HEK293 (cell line): ENCODE measurements around the gene SUPT3H.

ENCODE experiments used
- CTCF ChIA-PET: fragments of 350-600 bp; formaldehyde crosslinking; extraction: SDS; loops from one replicate; lab custom pipeline; 2021; ENCODE audit warnings: antibody characterized with exemption; lab: Yijun Ruan, JAX
- POLR2A ChIA-PET: fragments of 300-600 bp; formaldehyde crosslinking; extraction: SDS; loops from one replicate; lab custom pipeline; 2020; ENCODE audit warnings: antibody characterized with exemption, inconsistent platforms; lab: Yijun Ruan, JAX
- H3K27ac ChIP-seq: fragments of 200-500 bp; sonication (Bioruptor generic); 2 replicates; pipeline ENCODE4 v1.5.1; 2014; ENCODE audit warnings: low read depth, low read length, control low read depth, inconsistent platforms; ENCODE audit errors: extremely low read depth
- H3K36me3 ChIP-seq, 2 experiments: fragments of 200-500 bp in 1 of 2; sonication (Bioruptor generic) in 1 of 2; 1 replicate in 1 of 2; 2 replicates in 1 of 2; pipeline ENCODE4 v1.5.1; 2014 to 2017; ENCODE audit warnings: inconsistent platforms in 2 of 2, low read length in 2 of 2; ENCODE audit not compliant: control insufficient read depth in 2 of 2, insufficient read depth in 1 of 2
- H3K4me1 ChIP-seq: fragments of 200-500 bp; sonication (Bioruptor generic); 2 replicates; pipeline ENCODE4 v1.5.1; 2014; ENCODE audit warnings: mild to moderate bottlenecking, low read length, inconsistent platforms; ENCODE audit not compliant: control insufficient read depth, insufficient read depth
- H3K4me3 ChIP-seq: 2 replicates; pipeline ENCODE4 v1.5.1; 2011; ENCODE audit warnings: low read depth, mild to moderate bottlenecking, control low read depth, low read length, moderate library complexity
- H3K9me3 ChIP-seq: fragments of 200-500 bp; sonication (Bioruptor generic); 2 replicates; pipeline ENCODE4 v1.5.1; 2014; ENCODE audit warnings: low read depth, low read length, inconsistent platforms; ENCODE audit not compliant: control insufficient read depth, insufficient read depth
- GLI2 ChIP-seq: fragments of 450-650 bp; formaldehyde crosslinking; IDR thresholded peaks from 2 replicates; pipeline ENCODE4; 2017; ENCODE audit warnings: missing biosample characterization, missing genetic modification characterization, low read depth, borderline replicate concordance
- HOXA7 ChIP-seq: sonication (generic); formaldehyde crosslinking; IDR thresholded peaks from 2 replicates; pipeline ENCODE4 v1.8.1; 2022; ENCODE audit warnings: missing genetic modification reagents, borderline replicate concordance
- KLF8 ChIP-seq: fragments of 450-650 bp; formaldehyde crosslinking; IDR thresholded peaks from 2 replicates; pipeline ENCODE4 v1.5.1; 2016; ENCODE audit warnings: missing biosample characterization, missing genetic modification characterization
- MEIS1 ChIP-seq: sonication (generic); formaldehyde crosslinking; IDR thresholded peaks from 2 replicates; pipeline ENCODE4 v1.8.1; 2022; ENCODE audit warnings: missing genetic modification reagents, mild to moderate bottlenecking, borderline replicate concordance
- MZF1 ChIP-seq: fragments of 450-650 bp; formaldehyde crosslinking; IDR thresholded peaks from 2 replicates; pipeline ENCODE4 v1.5.1; 2017; ENCODE audit warnings: missing biosample characterization, missing genetic modification characterization, borderline replicate concordance
- SCRT1 ChIP-seq: fragments of 450-650 bp; formaldehyde crosslinking; IDR thresholded peaks from 2 replicates; pipeline ENCODE4 v1.5.1; 2016; ENCODE audit warnings: missing biosample characterization, missing genetic modification characterization, borderline replicate concordance
- SETDB1 ChIP-seq: IDR thresholded peaks from one replicate; pipeline ENCODE4 v1.6.1; 2017; ENCODE audit warnings: mild to moderate bottlenecking, low read length, moderate library complexity, mixed read lengths; ENCODE audit not compliant: insufficient read length
- SP2 ChIP-seq: fragments of 450-650 bp; formaldehyde crosslinking; IDR thresholded peaks from 2 replicates; pipeline ENCODE4 v1.5.1; 2016; ENCODE audit warnings: missing biosample characterization, missing genetic modification characterization
- TSHZ1 ChIP-seq: fragments of 450-650 bp; formaldehyde crosslinking; IDR thresholded peaks from 2 replicates; pipeline ENCODE4 v1.5.1; 2016; ENCODE audit warnings: missing biosample characterization, missing genetic modification characterization, borderline replicate concordance
- YY2 ChIP-seq: fragments of 450-650 bp; formaldehyde crosslinking; IDR thresholded peaks from 2 replicates; pipeline ENCODE4 v1.5.1; 2016; ENCODE audit warnings: missing biosample characterization, missing genetic modification characterization
- ZBTB20 ChIP-seq: fragments of 450-650 bp; formaldehyde crosslinking; IDR thresholded peaks from 2 replicates; pipeline ENCODE4 v1.5.1; 2016; ENCODE audit warnings: missing biosample characterization, missing genetic modification characterization
- ZFP69B ChIP-seq: fragments of 450-650 bp; formaldehyde crosslinking; IDR thresholded peaks from 2 replicates; pipeline ENCODE4 v1.5.1; 2016; ENCODE audit warnings: missing biosample characterization, missing genetic modification characterization
- ZIC2 ChIP-seq: fragments of 450-650 bp; formaldehyde crosslinking; IDR thresholded peaks from 2 replicates; pipeline ENCODE4 v1.5.1; 2016; ENCODE audit warnings: missing biosample characterization, missing genetic modification characterization
- ZNF10 ChIP-seq: fragments of 450-650 bp; formaldehyde crosslinking; IDR thresholded peaks from 2 replicates; pipeline ENCODE4 v1.5.1; 2017; ENCODE audit warnings: missing biosample characterization, missing genetic modification characterization
- ZNF148 ChIP-seq: fragments of 450-650 bp; formaldehyde crosslinking; IDR thresholded peaks from 2 replicates; pipeline ENCODE4 v1.5.0; 2017; ENCODE audit warnings: missing biosample characterization, missing genetic modification characterization, borderline replicate concordance
- ZNF157 ChIP-seq: fragments of 450-650 bp; formaldehyde crosslinking; IDR thresholded peaks from 2 replicates; pipeline ENCODE4 v1.5.1; 2016; ENCODE audit warnings: missing biosample characterization, missing genetic modification characterization
- ZNF16 ChIP-seq: fragments of 450-650 bp; formaldehyde crosslinking; IDR thresholded peaks from 2 replicates; pipeline ENCODE4 v1.5.1; 2016; ENCODE audit warnings: low read depth, missing biosample characterization, missing genetic modification characterization
- ZNF19 ChIP-seq: fragments of 450-650 bp; formaldehyde crosslinking; IDR thresholded peaks from 2 replicates; pipeline ENCODE4; 2016; ENCODE audit warnings: missing biosample characterization, missing genetic modification characterization, low read depth
- ZNF274 ChIP-seq, 2 experiments: fragments of 200-500 bp in 1 of 2; fragments of 450-650 bp in 1 of 2; sonication (Bioruptor generic) in 1 of 2; formaldehyde crosslinking in 1 of 2; IDR thresholded peaks; 2 replicates each; pipeline versions ENCODE4 v1.5.1 to v1.6.1; 2014 to 2016; ENCODE audit warnings: borderline replicate concordance in 1 of 2, inconsistent platforms in 1 of 2, low read length in 1 of 2, missing biosample characterization in 1 of 2, missing genetic modification characterization in 1 of 2
- ZNF280D ChIP-seq: fragments of 450-650 bp; formaldehyde crosslinking; IDR thresholded peaks from 2 replicates; pipeline ENCODE4 v1.5.1; 2016; ENCODE audit warnings: missing biosample characterization, missing genetic modification characterization
- ZNF394 ChIP-seq: fragments of 450-650 bp; formaldehyde crosslinking; IDR thresholded peaks from 2 replicates; pipeline ENCODE4 v1.5.1; 2016; ENCODE audit warnings: missing biosample characterization, missing genetic modification characterization, mild to moderate bottlenecking, moderate library complexity, borderline replicate concordance
- ZNF514 ChIP-seq: fragments of 450-650 bp; formaldehyde crosslinking; IDR thresholded peaks from 2 replicates; pipeline ENCODE4 v1.5.1; 2016; ENCODE audit warnings: missing biosample characterization, missing genetic modification characterization
- ZNF555 ChIP-seq: fragments of 450-650 bp; formaldehyde crosslinking; conservative IDR thresholded peaks from 2 replicates; pipeline ENCODE4 v1.5.1; 2017; ENCODE audit warnings: missing biosample characterization, mild to moderate bottlenecking, missing genetic modification characterization, inconsistent platforms
- ZNF664 ChIP-seq: fragments of 450-650 bp; formaldehyde crosslinking; IDR thresholded peaks from 2 replicates; pipeline ENCODE4 v1.5.1; 2016; ENCODE audit warnings: missing biosample characterization, missing genetic modification characterization
- ZNF785 ChIP-seq: fragments of 450-650 bp; formaldehyde crosslinking; IDR thresholded peaks from 2 replicates; pipeline ENCODE4 v1.5.1; 2016; ENCODE audit warnings: missing biosample characterization, missing genetic modification characterization
- ZNF837 ChIP-seq: fragments of 450-650 bp; formaldehyde crosslinking; IDR thresholded peaks from 2 replicates; pipeline ENCODE4 v1.5.1; 2016; ENCODE audit warnings: missing biosample characterization, missing genetic modification characterization
- ZXDB ChIP-seq: fragments of 450-650 bp; formaldehyde crosslinking; IDR thresholded peaks from 2 replicates; pipeline ENCODE4 v1.5.1; 2016; ENCODE audit warnings: missing biosample characterization, missing genetic modification characterization

SUPT3H gene

GRCh38 chr6:44837255-44837654 lies 540.5 kb downstream of the SUPT3H start:
- no peaks in the 10 kb centered on the region for H3K36me3 ChIP-seq
- H3K9me3 ChIP-seq = no peaks in the 10 kb centered on the region
- no peaks in the 10 kb centered on the region for H3K4me1 ChIP-seq
- ChIA-PET CTCF (interaction anchor here (0.6 kb wide), 1 partner anchor 10 kb away, joined by 3 read pairs; no protein-coding TSS in a partner anchor), POLR2A (no interaction called here)
- no peak overlapping the region for H3K4me3 ChIP-seq
- H3K27ac ChIP-seq = no peak overlapping the region
- TF ChIP-seq YY2 (tag by site-specific recombination) (no peak), ZIC2 (no peak), SCRT1 (tag by site-specific recombination) (no peak), SETDB1 (no peak), HOXA7 (CRISPR knock-in tag) (no peak), ZNF394 (no peak), ZNF148 (no peak), ZNF19 (tag by site-specific recombination) (no peak), ZXDB (tag by site-specific recombination) (no peak), ZBTB20 (tag by site-specific recombination) (no peak), SP2 (tag by site-specific recombination) (no peak), ZNF157 (tag by site-specific recombination) (no peak), ZNF664 (tag by site-specific recombination) (no peak), ZNF785 (tag by site-specific recombination) (no peak), TSHZ1 (tag by site-specific recombination) (no peak), ZNF10 (tag by site-specific recombination) (no peak), ZNF514 (tag by site-specific recombination) (no peak), ZNF837 (tag by site-specific recombination) (no peak)
- TF ChIP-seq, all 188 proteins: peak for 0

- Histone ChIP-seq H3K4me1 (no peaks in the 10 kb centered on the region; the same call in 1 of the 2 replicates), H3K4me3 (no peak overlapping the region), H3K27ac (no peak overlapping the region), H3K36me3 (no peaks in the 10 kb centered on the region), H3K9me3 (no peaks in the 10 kb centered on the region)
- CTCF ChIA-PET = no interaction called here
- POLR2A ChIA-PET = no interaction called here
- TF ChIP-seq GLI2 (tag by site-specific recombination) (no peak), ZNF16 (tag by site-specific recombination) (no peak), MZF1 (tag by site-specific recombination) (no peak), ZFP69B (tag by site-specific recombination) (no peak), KLF8 (tag by site-specific recombination) (no peak), MEIS1 (CRISPR knock-in tag) (no peak), ZNF555 (tag by site-specific recombination) (no peak), ZNF274 (IDR thresholded peaks at IDR 0.05; ENCODE audit: low read length) (no peak), ZNF274 (tag by site-specific recombination; IDR thresholded peaks at IDR 0.05; ENCODE audit: borderline replicate concordance) (no peak), ZNF280D (tag by site-specific recombination) (no peak)
Observed at GRCh38 chr6:44833248-44833647, 544.5 kb downstream of the SUPT3H start.
